Astrocyte of the cerebellum (primary cell): ENCODE data around the gene TTC27.

Experiments used
- DNase-seq: peaks from one replicate; pipeline ENCODE4 v3.0.0-alpha.2; 2011; ENCODE audit warnings: low read depth
- H3K4me3 ChIP-seq: 2 replicates; pipeline ENCODE4 v1.5.1; 2011; ENCODE audit warnings: mild to moderate bottlenecking, low read depth, low read length, moderate library complexity
- in situ Hi-C: cut with HindIII; loops from 2 replicates; pipeline ENCODE4 v1.10.0; 2017; ENCODE audit warnings: low sequenced_read_pairs
- TF ChIP-seq, protein P1 (sequence below): IDR thresholded peaks from 2 replicates; pipeline ENCODE4 v1.5.1; 2012; ENCODE audit warnings: low read length, low read depth, moderate library complexity, mild to moderate bottlenecking; ENCODE audit errors: missing control alignments

Gene TTC27

DNA sequence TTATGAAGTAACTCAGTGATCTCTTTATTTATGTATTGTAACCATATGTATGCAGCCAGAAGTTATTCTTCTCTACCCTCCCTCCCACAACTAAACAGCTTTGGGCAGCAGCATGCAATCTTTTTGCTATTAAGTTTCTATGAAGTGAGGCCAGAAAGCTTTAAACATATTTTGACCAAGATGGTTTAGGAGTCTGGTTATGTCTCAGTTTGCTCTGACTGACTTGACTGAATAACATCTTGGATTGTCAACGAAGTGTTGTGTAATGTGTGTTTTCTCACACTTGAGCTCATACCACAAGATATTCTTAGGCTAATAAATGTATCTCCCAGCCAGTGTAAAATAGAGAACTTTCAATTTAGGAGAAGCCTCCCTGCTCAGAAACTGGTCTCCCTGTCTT is 104.3 kb downstream of the TTC27 start:
- no peak overlapping the region for H3K4me3 ChIP-seq
- DNase-seq = no peak
- in situ Hi-C loops = no loop called here
- TF ChIP-seq, protein P1, sequence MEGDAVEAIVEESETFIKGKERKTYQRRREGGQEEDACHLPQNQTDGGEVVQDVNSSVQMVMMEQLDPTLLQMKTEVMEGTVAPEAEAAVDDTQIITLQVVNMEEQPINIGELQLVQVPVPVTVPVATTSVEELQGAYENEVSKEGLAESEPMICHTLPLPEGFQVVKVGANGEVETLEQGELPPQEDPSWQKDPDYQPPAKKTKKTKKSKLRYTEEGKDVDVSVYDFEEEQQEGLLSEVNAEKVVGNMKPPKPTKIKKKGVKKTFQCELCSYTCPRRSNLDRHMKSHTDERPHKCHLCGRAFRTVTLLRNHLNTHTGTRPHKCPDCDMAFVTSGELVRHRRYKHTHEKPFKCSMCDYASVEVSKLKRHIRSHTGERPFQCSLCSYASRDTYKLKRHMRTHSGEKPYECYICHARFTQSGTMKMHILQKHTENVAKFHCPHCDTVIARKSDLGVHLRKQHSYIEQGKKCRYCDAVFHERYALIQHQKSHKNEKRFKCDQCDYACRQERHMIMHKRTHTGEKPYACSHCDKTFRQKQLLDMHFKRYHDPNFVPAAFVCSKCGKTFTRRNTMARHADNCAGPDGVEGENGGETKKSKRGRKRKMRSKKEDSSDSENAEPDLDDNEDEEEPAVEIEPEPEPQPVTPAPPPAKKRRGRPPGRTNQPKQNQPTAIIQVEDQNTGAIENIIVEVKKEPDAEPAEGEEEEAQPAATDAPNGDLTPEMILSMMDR = no peak

DNA sequence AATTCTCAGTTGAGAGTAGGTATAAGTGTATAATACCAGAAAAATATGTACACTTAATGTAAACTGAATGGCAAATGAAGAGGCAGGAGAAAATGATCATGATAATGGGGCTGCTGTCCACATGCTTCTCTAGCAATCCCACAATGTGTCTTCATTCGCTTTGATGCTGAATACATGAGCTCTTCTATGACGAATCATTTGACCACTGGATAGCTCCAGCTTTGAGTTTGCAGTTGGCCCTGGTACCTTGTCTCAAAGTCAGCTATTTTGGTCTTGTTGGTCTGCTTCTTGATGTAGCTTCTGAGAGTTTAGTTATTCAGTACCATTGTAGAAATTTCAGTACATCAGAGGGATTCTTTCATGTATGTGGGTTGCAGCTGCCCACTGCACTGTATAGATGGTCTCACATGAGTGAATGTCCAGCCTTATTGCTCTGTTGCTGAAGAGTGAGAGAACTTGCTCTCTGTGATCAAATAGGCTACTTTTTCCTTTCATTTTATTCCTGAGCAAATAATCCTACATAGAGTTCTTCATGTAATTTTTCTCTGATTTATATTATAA is 105.1 kb downstream of the TTC27 start:
- TF ChIP-seq, protein P1 = no peak
- no peak overlapping the region for H3K4me3 ChIP-seq
- no peak for DNase-seq
- in situ Hi-C loops = no loop called here

DNA sequence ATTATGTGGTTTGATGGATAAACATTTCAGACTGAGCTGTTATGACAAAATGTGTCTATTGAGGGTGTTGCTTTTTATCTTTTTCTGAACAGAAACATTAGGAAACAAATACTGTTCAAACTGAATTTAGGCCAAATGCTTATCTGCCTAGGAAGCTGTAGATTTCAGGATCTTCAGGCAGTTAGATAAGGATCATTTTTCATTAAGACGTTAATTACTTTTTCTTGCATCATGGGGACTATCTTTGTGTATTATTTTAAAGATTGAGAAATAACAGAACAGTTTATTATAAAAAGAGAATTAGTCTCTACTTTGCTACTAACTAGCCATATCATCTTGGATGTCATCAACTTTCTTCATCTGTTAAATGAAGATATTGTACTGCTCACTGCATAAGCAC is 107.5 kb downstream of the TTC27 start:
- in situ Hi-C loops = no loop called here
- H3K4me3 ChIP-seq = no peak overlapping the region
- DNase-seq = no peak
- TF ChIP-seq, protein P1 = no peak

DNA sequence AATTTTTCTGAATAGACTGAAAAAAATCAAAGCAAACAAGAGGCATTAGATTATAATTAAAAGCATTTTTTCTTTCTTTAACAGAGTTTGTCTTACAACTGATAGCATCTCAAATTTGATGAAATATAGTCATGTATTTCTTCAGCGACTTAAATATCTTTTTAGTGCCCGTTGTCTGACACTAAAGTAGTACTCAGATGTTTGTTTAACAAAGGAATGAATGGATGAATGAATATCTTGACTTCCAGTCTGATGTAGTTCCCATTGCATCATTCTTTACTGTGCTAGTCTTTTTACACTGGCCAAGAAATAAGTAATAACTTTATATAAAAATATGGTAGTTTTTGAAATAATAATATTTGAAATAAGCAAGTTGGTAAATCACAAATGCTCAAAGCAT is 111.1 kb downstream of the TTC27 start:
- DNase-seq = no peak
- H3K4me3 ChIP-seq = no peak overlapping the region
- in situ Hi-C loops = no loop called here
- TF ChIP-seq, protein P1 = no peak

DNA sequence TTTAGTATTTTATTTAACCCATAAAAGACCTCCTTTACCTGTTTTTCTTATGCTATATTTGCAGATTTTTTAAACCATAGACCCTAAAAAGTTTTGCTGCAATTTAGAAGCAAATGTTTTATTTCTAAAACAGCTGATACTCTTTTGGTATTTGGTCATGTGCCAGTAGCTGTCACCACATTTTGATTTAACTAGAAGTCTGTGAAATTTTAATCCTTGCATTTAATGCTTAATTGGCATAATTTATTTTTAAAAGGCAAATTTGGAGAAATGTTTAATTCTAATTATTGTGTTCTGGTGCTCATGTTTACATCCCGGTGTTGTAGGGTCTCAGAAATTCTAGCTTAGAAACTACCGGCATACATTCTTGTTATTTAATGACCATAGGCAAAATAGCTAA is 111.8 kb downstream of the TTC27 start:
- DNase-seq = no peak
- H3K4me3 ChIP-seq = no peak overlapping the region
- TF ChIP-seq, protein P1 = no peak
- in situ Hi-C loops = no loop called here

DNA sequence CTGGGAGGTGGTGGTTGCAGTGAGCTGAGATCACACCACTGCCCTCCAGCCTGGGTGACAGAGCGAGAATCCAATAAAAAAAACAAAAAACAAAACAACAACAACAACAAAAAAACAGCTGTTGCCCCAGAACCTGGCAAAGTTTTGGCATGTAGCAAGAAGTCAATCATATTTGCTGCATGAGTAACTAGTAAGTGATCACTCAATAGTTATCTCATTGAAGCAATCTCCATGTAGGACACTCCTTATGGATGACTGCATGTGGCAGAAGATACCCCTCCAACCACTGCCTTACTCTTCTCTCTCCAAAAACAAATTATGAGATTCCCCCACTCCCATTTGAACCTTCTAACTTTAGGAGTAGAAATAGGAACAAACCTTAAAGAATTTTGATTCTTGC is 113.7 kb downstream of the TTC27 start:
- DNase-seq = no peak
- H3K4me3 ChIP-seq = no peak overlapping the region
- TF ChIP-seq, protein P1 = no peak
- in situ Hi-C loops = no loop called here

DNA sequence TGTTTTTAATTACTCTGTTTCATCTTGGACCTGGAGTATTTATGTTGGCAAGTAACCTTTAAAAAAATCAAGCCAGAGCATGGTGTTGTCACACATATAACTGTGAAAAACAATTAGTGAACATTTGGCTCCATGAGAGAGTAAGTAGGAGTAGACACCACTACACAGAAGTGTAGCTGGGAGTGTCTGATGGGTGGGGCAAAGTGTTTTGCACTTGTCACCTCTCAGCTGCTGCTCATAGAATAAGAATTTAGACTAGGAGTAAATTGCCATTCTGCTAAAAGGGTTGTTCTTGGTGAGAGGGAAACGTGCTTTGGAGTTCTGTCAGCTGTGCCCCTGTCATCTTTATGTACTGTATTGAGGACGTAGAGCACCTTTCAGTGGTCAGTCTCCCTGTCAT is 114.5 kb downstream of the TTC27 start:
- H3K4me3 ChIP-seq = no peak overlapping the region
- in situ Hi-C loops = no loop called here
- no peak for DNase-seq
- TF ChIP-seq, protein P1 = no peak
